Left cardiac atrium (tissue), 4 donors: ENCODE data around the gene UBN2. TPM values are rescaled to one million over a fixed set of nuclear protein-coding genes. Genes with fewer than 3 reads are reported as not detected.
"Not testable (repeated sequence)": the region's sequence is repeated elsewhere in the genome, so short reads cannot be mapped to it uniquely, and the experiment has no call there.

Source experiments
- ATAC-seq, 2 donors: fragments of 200-7000 bp; cut with Tn5 transposase; one replicate each; pipeline ENCODE4 v1.9.1; 2020; ENCODE audit warnings: mild to moderate bottlenecking in 2 of 2, moderate library complexity in 2 of 2
- DNase-seq: peaks from one replicate; pipeline ENCODE4 v3.0.0-alpha.2; 2020
- intact Hi-C, 2 donors: fragments of 100-400 bp; cut with DNase I; formaldehyde crosslinking; loops; one replicate each; pipeline versions ENCODE4 v1.14.1 to v1.15.1; 2022 to 2023
- total RNA-seq, 2 donors: library from RNA; stranded (reverse); fragmentation: NEBNext Ultra II Directional; extraction: Animal tissue kit (Norgen Biotek cat#: 25700); gene quantifications; one replicate each; pipeline ENCODE4 v1.2.1, GENCODE V29; 2021
- donor health status: DM: no; HTN: yes; CAD: no.
- donor health status: DM: no; HTN: yes; CAD: no; lungs with severe emphysema.
- donor health status: DM: yes; HTN: yes; CAD: no.
- donor health status: Dilated cardiomyopathy.

UBN2 gene
- total RNA-seq, 2 donors from 2014 or later, result 11.7 to 14.3 TPM

- intact Hi-C loops, result no loop called here
- DNase-seq, result no peak
- ATAC-seq, result no peak
Observed at GRCh38 chr7:139284252-139284896, 53.3 kb downstream of the UBN2 start.

DNA sequence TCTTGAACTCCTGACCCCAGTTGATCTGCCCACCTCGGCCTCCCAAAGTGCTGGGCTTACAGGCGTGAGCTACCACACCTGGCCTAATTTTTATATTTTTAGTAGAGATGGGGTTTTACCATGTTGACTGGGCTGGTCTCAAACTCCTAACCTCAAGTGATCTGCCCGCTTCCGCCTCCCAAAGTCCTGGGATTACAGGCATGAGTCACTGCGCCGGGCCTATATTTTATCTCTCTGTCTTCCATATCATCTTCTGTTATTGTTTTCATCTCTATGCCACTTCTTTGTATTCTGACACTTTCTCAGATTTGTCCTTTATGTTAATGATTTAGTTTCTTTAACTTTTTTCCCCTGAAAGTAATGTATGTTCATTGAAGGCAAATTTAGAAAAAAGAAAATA lies 55.1 kb downstream of the UBN2 start:
- DNase-seq (no peak), ATAC-seq (no peak)
- intact Hi-C loops, result no loop called here

DNA sequence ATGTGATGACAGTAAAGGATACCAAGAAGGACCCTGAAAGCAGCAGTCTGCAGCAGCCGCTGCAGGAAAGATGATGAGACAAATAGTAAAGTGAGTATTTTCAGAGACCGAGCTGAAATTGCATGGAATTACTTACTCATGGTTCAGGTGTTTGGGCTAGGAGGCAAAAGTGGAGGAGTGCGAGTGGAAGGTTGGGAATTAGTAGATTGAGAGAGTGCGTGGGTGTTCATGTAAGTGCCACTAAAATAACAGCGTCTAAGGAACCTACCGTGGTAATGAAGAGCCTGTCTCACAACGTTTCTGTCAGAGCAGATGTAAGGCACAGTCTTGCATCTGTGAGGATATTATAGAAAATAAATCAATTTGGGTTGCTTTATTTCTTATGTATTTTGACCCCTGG lies 61.8 kb downstream of the UBN2 start:
- intact Hi-C loops, result no loop called here
- DNase-seq, result no peak
- ATAC-seq, result no peak

- ATAC-seq (no peak), DNase-seq (no peak)
- intact Hi-C loops, result no loop called here
Observed at GRCh38 chr7:139293534-139293933, 62.5 kb downstream of the UBN2 start.

GRCh38 chr7:139294241-139294640 lies 63.2 kb downstream of the UBN2 start:
- intact Hi-C loops, result no loop called here
- DNase-seq (no peak), ATAC-seq (no peak)

GRCh38 chr7:139294951-139295575 lies 64.0 kb downstream of the UBN2 start:
- no peak for ATAC-seq
- intact Hi-C loops, result no loop called here

DNA sequence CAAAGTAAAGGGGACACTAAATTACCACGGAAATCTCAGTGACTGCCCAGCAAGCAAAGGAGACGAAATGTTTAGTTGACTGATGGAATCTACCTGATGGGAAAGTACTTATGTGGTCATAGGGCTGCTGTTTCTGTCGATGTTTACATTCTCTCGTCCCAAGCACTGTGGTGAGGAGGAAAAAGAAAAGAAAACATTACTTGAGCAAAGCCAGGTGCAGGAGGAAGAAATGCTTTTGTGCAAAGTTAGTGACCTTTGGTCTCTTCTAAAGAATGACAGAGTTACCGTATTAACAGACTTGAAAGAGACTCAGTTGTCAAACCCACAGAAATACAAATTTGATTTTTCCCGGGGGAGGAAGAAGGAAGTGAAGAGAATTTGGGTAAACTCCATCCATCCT lies 66.8 kb downstream of the UBN2 start:
- intact Hi-C loops, result no loop called here
- ATAC-seq, result no peak
- no peak for DNase-seq

More at GRCh38 chr7:139294951-139295575, 64.0 kb downstream of the UBN2 start:
- DNase-seq, result no peak

GRCh38 chr7:139299296-139299695 lies 68.3 kb downstream of the UBN2 start:
- ATAC-seq (no peak), DNase-seq (no peak)
- intact Hi-C loops, result no loop called here

- intact Hi-C loops, result no loop called here
- DNase-seq, result no peak
Observed at GRCh38 chr7:139300390-139300789, 69.4 kb downstream of the UBN2 start.

DNA sequence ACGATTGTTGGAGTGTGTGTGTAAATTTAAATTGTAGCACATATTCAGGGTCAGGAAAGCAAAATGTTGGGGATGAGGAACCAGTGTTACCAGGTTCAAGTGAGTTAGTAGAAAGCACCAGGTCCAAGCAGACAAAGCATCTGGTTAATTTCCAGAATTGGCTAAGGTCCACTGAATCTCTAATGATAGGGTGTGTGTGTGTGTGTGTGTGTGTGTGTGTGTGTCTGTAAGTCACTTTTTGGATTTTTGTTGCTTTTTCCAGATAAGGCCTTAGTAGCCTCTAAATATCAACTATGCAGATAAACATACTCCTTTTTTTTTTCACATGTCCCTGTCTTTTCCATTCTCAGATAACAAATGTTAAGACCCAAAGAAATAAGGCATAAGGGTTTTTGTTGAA lies 73.5 kb downstream of the UBN2 start:
- no peak for DNase-seq
- ATAC-seq, result no peak
- intact Hi-C loops, result no loop called here

More at GRCh38 chr7:139300390-139300789, 69.4 kb downstream of the UBN2 start:
- no peak for ATAC-seq

GRCh38 chr7:139317939-139318505 lies 87.0 kb downstream of the UBN2 start:
- DNase-seq (no peak), ATAC-seq (no peak)
- intact Hi-C loops, result no loop called here

GRCh38 chr7:139321071-139321745 lies 90.2 kb downstream of the UBN2 start:
- ATAC-seq (no peak), DNase-seq (no peak)
- intact Hi-C loops, result no loop called here

DNA sequence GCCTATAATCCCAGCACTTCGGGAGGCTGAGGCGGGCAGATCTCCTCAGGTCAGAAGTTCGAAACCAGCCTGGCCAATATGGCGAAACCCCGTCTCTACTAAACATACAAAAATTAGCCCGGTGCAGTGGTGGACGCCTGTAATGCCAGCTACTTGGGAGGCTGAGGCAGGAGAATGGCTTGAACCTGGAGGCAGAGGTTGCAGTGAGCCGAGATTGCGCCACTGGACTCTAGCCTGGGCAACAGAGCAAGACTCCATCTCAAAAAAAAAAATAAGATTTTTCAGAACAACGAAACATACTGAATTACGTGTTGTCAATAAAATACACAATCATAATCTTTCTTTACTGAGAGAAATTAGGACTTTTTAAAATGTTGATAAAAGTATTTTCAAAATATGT lies 93.7 kb downstream of the UBN2 start:
- intact Hi-C loops, DNase-seq, ATAC-seq: not testable (repeated sequence)

DNA sequence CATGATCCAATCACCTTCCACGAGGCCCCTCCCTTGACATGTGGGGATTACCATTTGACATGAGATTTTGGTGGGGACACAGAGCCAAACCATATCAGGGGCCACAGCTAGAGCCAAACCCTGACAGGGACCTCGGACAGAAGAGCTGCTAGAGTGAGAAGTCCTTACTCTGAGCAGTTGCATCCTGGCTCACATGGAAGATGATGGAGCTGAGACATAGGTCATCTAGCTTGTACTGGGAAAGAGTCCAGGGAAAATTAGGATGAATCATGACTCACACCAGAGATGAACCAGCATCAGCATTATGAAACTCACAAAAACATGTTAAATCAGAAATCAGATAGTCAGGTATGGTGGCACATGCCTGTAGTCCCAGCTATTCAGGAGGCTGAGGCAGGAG lies 97.3 kb downstream of the UBN2 start:
- ATAC-seq, result peak in 1 of 2 donors; percentile 70
- intact Hi-C loops, result no loop called here
- no peak for DNase-seq

DNA sequence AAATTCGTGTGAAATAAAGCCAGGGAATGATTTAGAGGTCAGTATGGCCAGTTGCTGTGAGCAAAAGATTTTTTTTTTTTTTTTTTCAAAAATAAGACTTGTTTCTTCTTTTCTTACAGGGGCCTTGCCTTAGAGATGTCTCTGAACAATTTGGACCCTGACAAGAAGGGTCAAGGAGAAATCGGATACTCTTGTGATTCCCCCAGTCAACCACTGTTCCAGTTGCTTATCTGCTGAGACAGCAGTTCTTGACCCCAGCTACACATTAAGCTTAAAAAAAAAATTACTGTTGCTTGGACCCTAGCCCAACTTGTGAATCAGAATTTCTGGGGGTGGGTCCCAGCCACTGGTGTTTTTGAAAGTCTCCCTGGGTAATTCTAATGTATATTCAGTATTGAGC lies 98.1 kb downstream of the UBN2 start:
- DNase-seq, result no peak
- ATAC-seq, result no peak
- intact Hi-C loops, result no loop called here

DNA sequence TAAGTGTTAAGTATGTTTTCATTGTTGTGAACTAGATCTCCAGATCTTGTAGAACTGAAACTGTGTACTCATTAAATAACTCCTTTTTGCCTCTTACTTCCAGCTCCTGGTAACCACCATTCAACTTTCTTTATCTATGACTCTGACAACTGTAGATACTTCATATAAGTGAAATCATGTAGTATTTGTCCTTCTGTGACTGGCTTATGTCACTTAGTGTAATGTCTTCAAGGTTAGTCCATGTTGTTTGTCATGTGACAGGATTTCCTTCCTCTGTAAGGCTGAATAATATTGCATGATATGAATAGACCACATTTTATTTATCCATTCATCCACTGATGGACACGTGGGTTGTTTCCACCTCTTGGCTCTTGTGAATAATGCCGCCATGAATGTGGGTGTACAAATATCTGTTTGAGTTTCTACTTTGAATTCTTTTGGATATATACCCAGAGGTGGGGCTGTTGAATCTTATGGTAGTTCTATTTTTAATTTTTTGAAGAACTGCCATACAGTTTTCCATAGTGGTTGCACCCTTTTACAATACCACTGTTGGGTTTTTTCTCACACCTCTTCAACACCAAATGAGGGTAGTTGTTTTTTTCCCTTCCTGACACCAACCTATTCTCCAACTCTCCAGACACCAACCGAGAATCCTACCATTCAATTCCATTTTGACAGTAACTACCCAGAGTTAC lies 99.4 kb downstream of the UBN2 start:
- intact Hi-C loops, result no loop called here
- DNase-seq (no peak), ATAC-seq (no peak)

DNA sequence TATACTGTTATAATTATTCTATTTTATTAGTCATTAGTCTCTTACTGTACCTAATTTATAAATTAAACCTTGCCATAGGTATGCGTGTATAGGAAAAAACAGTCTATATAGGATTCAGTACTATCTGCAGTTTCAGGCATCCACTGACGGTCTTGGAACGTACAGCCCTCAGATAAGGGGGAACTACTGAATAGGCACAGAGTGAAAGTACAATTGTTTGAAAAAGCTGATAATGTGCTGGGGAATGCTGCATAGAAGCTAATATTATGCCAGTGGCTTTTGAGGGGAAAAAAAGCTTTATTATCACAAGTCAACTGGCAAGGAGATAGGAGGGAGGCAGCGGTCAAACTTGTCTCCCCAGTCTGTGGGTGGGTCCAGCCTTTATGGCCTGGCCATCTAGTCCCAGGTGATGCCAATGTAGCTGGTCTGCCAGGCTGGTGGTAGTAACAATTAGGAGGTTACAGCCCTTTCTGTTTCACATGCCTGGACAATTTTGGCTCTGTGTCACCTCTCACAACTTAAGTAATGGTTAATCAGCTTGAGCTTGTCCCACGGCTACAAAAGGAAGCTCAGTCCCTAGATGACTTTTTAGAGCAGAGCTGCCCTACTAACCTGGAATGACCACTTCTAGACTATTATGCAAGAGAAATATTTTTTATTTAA lies 101.8 kb downstream of the UBN2 start:
- intact Hi-C loops, result no loop called here
- no peak for ATAC-seq

GRCh38 chr7:139333443-139333842 lies 102.4 kb downstream of the UBN2 start:
- ATAC-seq, intact Hi-C loops: not testable (repeated sequence)

More for the DNA sequence above, 101.8 kb downstream of the UBN2 start:
- DNase-seq, result no peak

More at GRCh38 chr7:139333443-139333842, 102.4 kb downstream of the UBN2 start:
- not testable (repeated sequence) for DNase-seq
